LoVo (cell line): ENCODE measurements around the gene ARCN1.
"Not testable (repeated sequence)": the region's sequence is repeated elsewhere in the genome, so short reads cannot be mapped to it uniquely, and the experiment has no call there.

ENCODE experiments used
- DNase-seq: peaks from one replicate; pipeline ENCODE4 v3.0.0-alpha.2; 2016; ENCODE audit warnings: low spot score

The ARCN1 gene

GRCh38 chr11:118606157-118606843 lies 34.1 kb downstream of the ARCN1 start:
- no peak for DNase-seq

GRCh38 chr11:118606844-118607228 lies 34.6 kb downstream of the ARCN1 start:
- DNase-seq = no peak

GRCh38 chr11:118607401-118608359 lies 35.5 kb downstream of the ARCN1 start, which contains the start of gene PHLDB1:
Gene PHLDB1 (plus strand): TSS chr11:118607615. CDS start chr11:118613837, 6,222 bp downstream.
- DNase-seq = peak; percentile 66

- peak; percentile 48 for DNase-seq
These were observed 36.4 kb downstream of the ARCN1 start for GRCh38 chr11:118608360-118609227.

- DNase-seq = no peak
These were observed 37.4 kb downstream of the ARCN1 start for GRCh38 chr11:118609380-118610224.

GRCh38 chr11:118610225-118610772 lies 38.1 kb downstream of the ARCN1 start:
- no peak for DNase-seq

- peak; percentile 43 for DNase-seq
These were observed 38.7 kb downstream of the ARCN1 start for GRCh38 chr11:118610773-118611432.

GRCh38 chr11:118611433-118611795 lies 39.2 kb downstream of the ARCN1 start:
- not testable (repeated sequence) for DNase-seq

- no peak for DNase-seq
These were observed 40.2 kb downstream of the ARCN1 start for GRCh38 chr11:118612378-118612777.

- DNase-seq = no peak
These were observed 42.3 kb downstream of the ARCN1 start for GRCh38 chr11:118614511-118614910.

GRCh38 chr11:118615282-118615975 lies 43.2 kb downstream of the ARCN1 start:
- no peak for DNase-seq

GRCh38 chr11:118615976-118616371 lies 43.8 kb downstream of the ARCN1 start:
- DNase-seq = no peak

- DNase-seq = no peak
These were observed 46.1 kb downstream of the ARCN1 start for GRCh38 chr11:118618115-118618990.

- DNase-seq = peak; percentile 42
These were observed 46.8 kb downstream of the ARCN1 start for GRCh38 chr11:118618991-118619375.

- DNase-seq = no peak
These were observed 47.4 kb downstream of the ARCN1 start for GRCh38 chr11:118619444-118620197.

- no peak for DNase-seq
These were observed 48.4 kb downstream of the ARCN1 start for GRCh38 chr11:118620529-118621070.

GRCh38 chr11:118621071-118621783 lies 49.0 kb downstream of the ARCN1 start:
- peak; percentile 15 for DNase-seq
